Lower leg skin (tissue), 3 donors: Measurements from ENCODE around the gene FAM180B.

Experiments
- CTCF ChIP-seq, 3 donors: fragments of 450-650 bp; IDR thresholded peaks; one replicate each; pipeline ENCODE4 v1.5.1; 2016; ENCODE audit warnings: antibody characterized with exemption in 3 of 3, mild to moderate bottlenecking in 3 of 3, moderate library complexity in 2 of 3
- POLR2A ChIP-seq, 2 donors: fragments of 450-650 bp; IDR thresholded peaks; one replicate each; pipeline ENCODE4 v1.6.1; 2016 to 2017; ENCODE audit warnings: antibody characterized with exemption in 2 of 2, mild to moderate bottlenecking in 1 of 2, moderate library complexity in 1 of 2

- no peak for TF ChIP-seq CTCF (IDR thresholded peaks at IDR 0.05)
- TF ChIP-seq POLR2A (IDR thresholded peaks at IDR 0.05), result no peak
These were observed 2.6 kb downstream of the FAM180B start for GRCh38 chr11:47589118-47589517.
